Right lung (tissue), 5 donors: ENCODE measurements around the gene POPDC3. TPM values are rescaled to one million over a fixed set of nuclear protein-coding genes. Genes with fewer than 3 reads are reported as not detected.

ENCODE experiments used
- DNase-seq, 2 donors: peaks; one replicate each; pipeline ENCODE4 v3.0.0-alpha.2; 2013
- polyA plus RNA-seq, 5 donors: library from polyadenylated mRNA; unstranded; fragments of 120-200 nt; gene quantifications; one replicate each; pipeline versions ENCODE4 v1.2.1 to v1.2.3, GENCODE V29; 2013; ENCODE audit warnings: inconsistent platforms in 1 of 5, low replicate concordance in 1 of 5; ENCODE audit not compliant: insufficient read length in 5 of 5, insufficient read depth in 1 of 5

The POPDC3 gene
- polyA plus RNA-seq, 5 donors: 0.88 to 3.8 (median 1.3) TPM

GRCh38 chr6:105153676-105154075, 26.1 kb downstream of the POPDC3 start:
- no peak for DNase-seq

- no peak for DNase-seq
These were observed 26.9 kb downstream of the POPDC3 start for GRCh38 chr6:105152880-105153279.

GRCh38 chr6:105151644-105152043, 28.2 kb downstream of the POPDC3 start:
- DNase-seq: no peak

- no peak for DNase-seq
These were observed 41.7 kb downstream of the POPDC3 start for GRCh38 chr6:105138141-105138540.

- peak in 1 of 2 donors; percentile 9 for DNase-seq
These were observed 42.4 kb downstream of the POPDC3 start for GRCh38 chr6:105137388-105137787.

GRCh38 chr6:105136431-105137350, 43.1 kb downstream of the POPDC3 start:
- peak; percentile 51 to 59 for DNase-seq

- peak; percentile 9 to 26 for DNase-seq
These were observed 43.8 kb downstream of the POPDC3 start for GRCh38 chr6:105135907-105136430.

- DNase-seq: no peak
These were observed 44.8 kb downstream of the POPDC3 start for GRCh38 chr6:105135056-105135455.

- no peak for DNase-seq
These were observed 57.1 kb downstream of the POPDC3 start for GRCh38 chr6:105122717-105123116.

- DNase-seq: no peak
These were observed 57.8 kb downstream of the POPDC3 start for GRCh38 chr6:105121981-105122380.

GRCh38 chr6:105120570-105120969, 59.2 kb downstream of the POPDC3 start:
- DNase-seq: no peak

- DNase-seq: no peak
These were observed 63.7 kb downstream of the POPDC3 start for GRCh38 chr6:105116150-105116549.

GRCh38 chr6:105113422-105113821, 66.4 kb downstream of the POPDC3 start:
- DNase-seq: no peak

GRCh38 chr6:105112577-105112976, 67.2 kb downstream of the POPDC3 start:
- DNase-seq: no peak

GRCh38 chr6:105111871-105112270, 67.9 kb downstream of the POPDC3 start:
- no peak for DNase-seq

GRCh38 chr6:105111105-105111504, 68.7 kb downstream of the POPDC3 start:
- DNase-seq: no peak

- no peak for DNase-seq
These were observed 69.6 kb downstream of the POPDC3 start for GRCh38 chr6:105109955-105110895.

GRCh38 chr6:105108631-105109262, 71.1 kb downstream of the POPDC3 start:
- no peak for DNase-seq
